ENCODE data around the gene ATL2.
"Not testable (repeated sequence)": the region's sequence is repeated elsewhere in the genome, so short reads cannot be mapped to it uniquely, and the experiment has no call there.

Gene ATL2

GRCh38 chr2:38417745-38418689 lies 40.9 kb upstream of the ATL2 start:
- ChIA-PET CTCF (no interaction called here), POLR2A (interaction anchor here (0.8 kb wide), 1 partner anchor 11 kb away, joined by 3 read pairs; no protein-coding TSS in a partner anchor)
- no peak for TF ChIP-seq TARDBP (IDR thresholded peaks at IDR 0.05)
- TF ChIP-seq SUZ12 (IDR thresholded peaks at IDR 0.05): no peak
- TF ChIP-seq FOXM1 (IDR thresholded peaks at IDR 0.05; ENCODE audit: borderline replicate concordance): no peak
- DNase-seq (ENCODE audit: extremely low spot score): no peak

- TF ChIP-seq NFRKB (IDR thresholded peaks at IDR 0.05) (no peak), SUZ12 (IDR thresholded peaks at IDR 0.05) (no peak), SP1 (IDR thresholded peaks at IDR 0.05) (no peak), PKNOX1 (IDR thresholded peaks at IDR 0.05) (no peak), HDGF (IDR thresholded peaks at IDR 0.05; ENCODE audit: borderline replicate concordance) (no peak), L3MBTL2 (conservative IDR thresholded peaks at IDR 0.05) (no peak), FOXA1 (IDR thresholded peaks at IDR 0.05) (no peak), ELF4 (IDR thresholded peaks at IDR 0.05) (no peak), TARDBP (IDR thresholded peaks at IDR 0.05) (no peak), ZNF384 (IDR thresholded peaks at IDR 0.05) (no peak), FOXK2 (IDR thresholded peaks at IDR 0.05) (no peak), ARNT (IDR thresholded peaks at IDR 0.05) (no peak), BHLHE40 (IDR thresholded peaks at IDR 0.05; ENCODE audit: borderline replicate concordance) (no peak), LEF1 (IDR thresholded peaks at IDR 0.05; ENCODE audit: borderline replicate concordance) (no peak), CTBP1 (IDR thresholded peaks at IDR 0.05; ENCODE audit: borderline replicate concordance) (no peak), FOXM1 (IDR thresholded peaks at IDR 0.05; ENCODE audit: borderline replicate concordance) (no peak)
- ChIA-PET CTCF (no interaction called here), POLR2A (no interaction called here)
- DNase-seq (ENCODE audit: extremely low spot score): no peak
Measured at GRCh38 chr2:38416296-38417036, 39.4 kb upstream of the ATL2 start.

- ChIA-PET POLR2A (no interaction called here), CTCF (no interaction called here)
- DNase-seq (ENCODE audit: extremely low spot score): no peak
- TF ChIP-seq BHLHE40 (IDR thresholded peaks at IDR 0.05; ENCODE audit: borderline replicate concordance) (no peak), L3MBTL2 (conservative IDR thresholded peaks at IDR 0.05) (no peak), FOXM1 (IDR thresholded peaks at IDR 0.05; ENCODE audit: borderline replicate concordance) (no peak), TARDBP (IDR thresholded peaks at IDR 0.05) (no peak), FOXK2 (IDR thresholded peaks at IDR 0.05) (no peak), ZNF384 (IDR thresholded peaks at IDR 0.05) (no peak), PKNOX1 (IDR thresholded peaks at IDR 0.05) (no peak), CTBP1 (IDR thresholded peaks at IDR 0.05; ENCODE audit: borderline replicate concordance) (no peak), SP1 (IDR thresholded peaks at IDR 0.05) (no peak), LEF1 (IDR thresholded peaks at IDR 0.05; ENCODE audit: borderline replicate concordance) (no peak), FOXA1 (IDR thresholded peaks at IDR 0.05) (no peak), ARNT (IDR thresholded peaks at IDR 0.05) (no peak)
Measured at GRCh38 chr2:38415728-38416291, 38.7 kb upstream of the ATL2 start.

- TF ChIP-seq TARDBP (IDR thresholded peaks at IDR 0.05): no peak
- TF ChIP-seq FOXK2 (IDR thresholded peaks at IDR 0.05): no peak
- no peak for TF ChIP-seq CTBP1 (IDR thresholded peaks at IDR 0.05; ENCODE audit: borderline replicate concordance)
- TF ChIP-seq SUZ12 (IDR thresholded peaks at IDR 0.05): no peak
- no peak for TF ChIP-seq ZNF384 (IDR thresholded peaks at IDR 0.05)
- no peak for TF ChIP-seq FOXM1 (IDR thresholded peaks at IDR 0.05; ENCODE audit: borderline replicate concordance)
- no peak for TF ChIP-seq LEF1 (IDR thresholded peaks at IDR 0.05; ENCODE audit: borderline replicate concordance)
- TF ChIP-seq HDGF (IDR thresholded peaks at IDR 0.05; ENCODE audit: borderline replicate concordance): no peak
- no peak for TF ChIP-seq NFRKB (IDR thresholded peaks at IDR 0.05)
- TF ChIP-seq FOXA1 (IDR thresholded peaks at IDR 0.05): no peak
- no peak for TF ChIP-seq PKNOX1 (IDR thresholded peaks at IDR 0.05)
- ChIA-PET POLR2A (no interaction called here), CTCF (no interaction called here)
- no peak for DNase-seq (ENCODE audit: extremely low spot score)
Measured at GRCh38 chr2:38415023-38415422, 38.0 kb upstream of the ATL2 start.

- POLR2A ChIA-PET; CTCF ChIA-PET; DNase-seq (ENCODE audit: extremely low spot score): not testable (repeated sequence)
Measured at GRCh38 chr2:38412235-38412871, 35.3 kb upstream of the ATL2 start.

Measured in HEK293T (cell line).